GM10266 (cell line): ENCODE measurements around the gene ABO.
"Not testable (repeated sequence)": the region's sequence is repeated elsewhere in the genome, so short reads cannot be mapped to it uniquely, and the experiment has no call there.

Experiments
- DNase-seq: peaks from one replicate; pipeline ENCODE4 v3.0.0; 2012; ENCODE audit errors: extremely low spot score
- TF ChIP-seq, protein P1 (sequence below): IDR thresholded peaks from 2 replicates; pipeline ENCODE4 v1.5.1; 2012; ENCODE audit warnings: mild to moderate bottlenecking, low read depth; ENCODE audit not compliant: control insufficient read depth, insufficient read depth; ENCODE audit errors: missing control alignments

ABO gene

DNA sequence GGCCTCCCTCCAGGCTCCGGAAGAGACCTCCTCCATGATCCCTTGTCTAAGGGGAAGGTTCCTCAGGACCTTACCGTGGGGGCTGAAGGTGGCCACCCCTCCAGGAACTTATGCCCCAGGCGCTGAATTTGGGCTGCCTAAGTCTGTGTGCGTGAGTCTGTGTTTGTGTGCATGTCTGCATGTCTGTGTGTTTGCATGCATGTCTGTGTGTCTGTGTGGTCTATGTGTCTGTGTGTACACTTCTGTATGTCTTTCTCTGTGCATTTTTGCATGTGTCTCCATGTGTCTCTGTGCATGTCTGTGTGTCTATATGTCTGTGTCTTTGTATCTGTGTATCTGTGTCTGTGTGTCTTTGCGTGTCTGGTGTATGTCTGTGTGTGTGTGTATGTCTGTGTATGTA is 20.5 kb downstream of the ABO start:
- no peak for DNase-seq
- TF ChIP-seq, protein P1, sequence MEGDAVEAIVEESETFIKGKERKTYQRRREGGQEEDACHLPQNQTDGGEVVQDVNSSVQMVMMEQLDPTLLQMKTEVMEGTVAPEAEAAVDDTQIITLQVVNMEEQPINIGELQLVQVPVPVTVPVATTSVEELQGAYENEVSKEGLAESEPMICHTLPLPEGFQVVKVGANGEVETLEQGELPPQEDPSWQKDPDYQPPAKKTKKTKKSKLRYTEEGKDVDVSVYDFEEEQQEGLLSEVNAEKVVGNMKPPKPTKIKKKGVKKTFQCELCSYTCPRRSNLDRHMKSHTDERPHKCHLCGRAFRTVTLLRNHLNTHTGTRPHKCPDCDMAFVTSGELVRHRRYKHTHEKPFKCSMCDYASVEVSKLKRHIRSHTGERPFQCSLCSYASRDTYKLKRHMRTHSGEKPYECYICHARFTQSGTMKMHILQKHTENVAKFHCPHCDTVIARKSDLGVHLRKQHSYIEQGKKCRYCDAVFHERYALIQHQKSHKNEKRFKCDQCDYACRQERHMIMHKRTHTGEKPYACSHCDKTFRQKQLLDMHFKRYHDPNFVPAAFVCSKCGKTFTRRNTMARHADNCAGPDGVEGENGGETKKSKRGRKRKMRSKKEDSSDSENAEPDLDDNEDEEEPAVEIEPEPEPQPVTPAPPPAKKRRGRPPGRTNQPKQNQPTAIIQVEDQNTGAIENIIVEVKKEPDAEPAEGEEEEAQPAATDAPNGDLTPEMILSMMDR, result no peak

DNA sequence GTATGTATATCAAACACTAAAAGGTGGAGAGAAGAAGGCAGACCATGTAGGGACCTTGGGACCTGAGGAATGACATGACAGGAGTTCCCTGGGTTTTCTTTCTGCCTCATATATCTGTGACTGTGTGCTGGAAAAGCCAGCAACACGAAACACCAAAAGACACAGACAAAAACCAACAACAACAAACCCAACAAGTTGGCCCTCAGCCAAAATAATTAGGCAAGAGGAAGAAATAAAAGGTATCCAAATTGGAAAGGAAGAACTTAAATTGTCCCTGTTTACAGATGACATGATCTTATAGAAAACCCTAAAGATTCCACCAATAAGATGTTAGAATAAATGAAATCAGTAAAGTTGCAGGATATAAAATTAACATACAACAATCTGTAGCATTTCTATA is 21.7 kb downstream of the ABO start:
- TF ChIP-seq, protein P1, result no peak
- DNase-seq, result no peak

- TF ChIP-seq, protein P1, result no peak
- DNase-seq, result no peak
These were observed 22.5 kb downstream of the ABO start for GRCh38 chr9:133252301-133253020.

GRCh38 chr9:133251773-133252172 is 23.2 kb downstream of the ABO start:
- TF ChIP-seq, protein P1, result no peak
- DNase-seq, result no peak

GRCh38 chr9:133251221-133251620 is 23.8 kb downstream of the ABO start:
- DNase-seq, result not testable (repeated sequence)

DNA sequence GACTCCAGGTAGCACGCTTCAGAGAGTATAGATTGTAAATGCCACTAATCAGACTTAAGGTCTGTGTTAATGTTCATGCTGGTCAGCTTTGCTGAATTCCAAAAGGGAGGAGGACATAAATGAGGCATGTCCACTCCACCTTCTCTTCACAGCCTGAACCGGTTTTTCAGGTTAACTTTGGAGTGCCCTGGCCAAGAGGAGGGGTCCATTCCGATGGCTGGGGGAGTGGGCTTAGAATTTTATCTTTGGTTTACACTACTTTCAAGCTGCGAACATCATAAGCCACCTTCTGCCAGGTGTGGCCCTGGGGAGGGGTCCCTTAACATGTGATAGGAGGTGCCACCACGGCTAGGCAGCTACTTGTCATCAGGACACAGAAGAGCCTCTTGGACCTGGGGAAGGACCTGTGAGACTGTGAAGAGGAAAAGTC is 24.2 kb downstream of the ABO start:
- DNase-seq, result no peak
- TF ChIP-seq, protein P1, result no peak

DNA sequence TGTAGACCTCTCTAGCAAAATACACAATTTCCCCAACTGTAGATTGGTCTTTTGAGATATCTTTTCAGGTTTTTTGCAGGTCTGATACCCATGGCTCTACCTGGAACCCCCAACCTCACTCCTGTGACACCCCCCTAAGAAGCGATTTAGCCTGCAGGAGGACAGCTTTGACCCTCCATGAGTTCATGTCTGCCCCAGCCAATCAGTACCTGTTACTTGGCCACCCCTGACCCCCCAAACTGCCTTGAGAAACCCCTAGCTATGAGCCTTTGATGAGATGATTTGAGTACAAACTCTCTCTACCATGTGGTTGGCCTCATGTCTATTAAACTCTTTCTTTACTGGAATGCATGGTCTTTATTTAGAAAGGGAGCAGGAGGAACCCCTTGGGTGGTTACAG is 25.7 kb downstream of the ABO start:
- TF ChIP-seq, protein P1, result no peak
- no peak for DNase-seq
